SK-N-SH (cell line): Measurements from ENCODE around the gene AMHR2.

Source experiments
- CHD2 ChIP-seq: fragments of 150-350 bp; IDR thresholded peaks from 2 replicates; pipeline ENCODE4 v1.6.1; 2018; ENCODE audit warnings: low read length; ENCODE audit not compliant: partially characterized antibody
- EP300 ChIP-seq, 2 experiments: IDR thresholded peaks; 2 replicates each; pipeline versions ENCODE4 v1.4.0 to v1.6.1; 2012; ENCODE audit warnings: borderline replicate concordance in 1 of 2, low read depth in 1 of 2, low read length in 1 of 2
- MXI1 ChIP-seq: IDR thresholded peaks from 2 replicates; pipeline ENCODE4 v1.6.1; 2012; ENCODE audit warnings: mild to moderate bottlenecking, low read depth, low read length, improper control_type of control experiment
- NFIC ChIP-seq: IDR thresholded peaks from 2 replicates; pipeline ENCODE4 v1.4.0; 2012; ENCODE audit warnings: borderline replicate concordance
- RAD21 ChIP-seq: IDR thresholded peaks from 2 replicates; pipeline ENCODE4 v1.6.1; 2012; ENCODE audit warnings: mild to moderate bottlenecking, low read length
- RCOR1 ChIP-seq: fragments of 150-350 bp; IDR thresholded peaks from 2 replicates; pipeline ENCODE4 v1.6.1; 2017; ENCODE audit warnings: antibody characterized with exemption, low read length
- TEAD4 ChIP-seq: IDR thresholded peaks from 2 replicates; pipeline ENCODE4 v1.4.0; 2012; ENCODE audit warnings: mild to moderate bottlenecking, borderline replicate concordance; ENCODE audit not compliant: insufficient read depth
- TF ChIP-seq, protein P1 (sequence below): fragments of 200-600 bp; sonication (generic); IDR thresholded peaks from 2 replicates; pipeline ENCODE4 v1.6.1; 2017; ENCODE audit warnings: antibody characterized with exemption, mild to moderate bottlenecking, moderate library complexity
- TF ChIP-seq, protein P2 (sequence below): IDR thresholded peaks from 2 replicates; pipeline ENCODE4 v1.6.1; 2012; ENCODE audit warnings: mild to moderate bottlenecking, low read depth, low read length, moderate library complexity

- TF ChIP-seq, protein P1, sequence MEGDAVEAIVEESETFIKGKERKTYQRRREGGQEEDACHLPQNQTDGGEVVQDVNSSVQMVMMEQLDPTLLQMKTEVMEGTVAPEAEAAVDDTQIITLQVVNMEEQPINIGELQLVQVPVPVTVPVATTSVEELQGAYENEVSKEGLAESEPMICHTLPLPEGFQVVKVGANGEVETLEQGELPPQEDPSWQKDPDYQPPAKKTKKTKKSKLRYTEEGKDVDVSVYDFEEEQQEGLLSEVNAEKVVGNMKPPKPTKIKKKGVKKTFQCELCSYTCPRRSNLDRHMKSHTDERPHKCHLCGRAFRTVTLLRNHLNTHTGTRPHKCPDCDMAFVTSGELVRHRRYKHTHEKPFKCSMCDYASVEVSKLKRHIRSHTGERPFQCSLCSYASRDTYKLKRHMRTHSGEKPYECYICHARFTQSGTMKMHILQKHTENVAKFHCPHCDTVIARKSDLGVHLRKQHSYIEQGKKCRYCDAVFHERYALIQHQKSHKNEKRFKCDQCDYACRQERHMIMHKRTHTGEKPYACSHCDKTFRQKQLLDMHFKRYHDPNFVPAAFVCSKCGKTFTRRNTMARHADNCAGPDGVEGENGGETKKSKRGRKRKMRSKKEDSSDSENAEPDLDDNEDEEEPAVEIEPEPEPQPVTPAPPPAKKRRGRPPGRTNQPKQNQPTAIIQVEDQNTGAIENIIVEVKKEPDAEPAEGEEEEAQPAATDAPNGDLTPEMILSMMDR: no peak
- TF ChIP-seq CHD2: no peak
- TF ChIP-seq RCOR1: no peak
- 0 out of 2 replicates have a peak, but pooled peaks have one; percentile 22 for TF ChIP-seq MXI1
- TF ChIP-seq, protein P2, sequence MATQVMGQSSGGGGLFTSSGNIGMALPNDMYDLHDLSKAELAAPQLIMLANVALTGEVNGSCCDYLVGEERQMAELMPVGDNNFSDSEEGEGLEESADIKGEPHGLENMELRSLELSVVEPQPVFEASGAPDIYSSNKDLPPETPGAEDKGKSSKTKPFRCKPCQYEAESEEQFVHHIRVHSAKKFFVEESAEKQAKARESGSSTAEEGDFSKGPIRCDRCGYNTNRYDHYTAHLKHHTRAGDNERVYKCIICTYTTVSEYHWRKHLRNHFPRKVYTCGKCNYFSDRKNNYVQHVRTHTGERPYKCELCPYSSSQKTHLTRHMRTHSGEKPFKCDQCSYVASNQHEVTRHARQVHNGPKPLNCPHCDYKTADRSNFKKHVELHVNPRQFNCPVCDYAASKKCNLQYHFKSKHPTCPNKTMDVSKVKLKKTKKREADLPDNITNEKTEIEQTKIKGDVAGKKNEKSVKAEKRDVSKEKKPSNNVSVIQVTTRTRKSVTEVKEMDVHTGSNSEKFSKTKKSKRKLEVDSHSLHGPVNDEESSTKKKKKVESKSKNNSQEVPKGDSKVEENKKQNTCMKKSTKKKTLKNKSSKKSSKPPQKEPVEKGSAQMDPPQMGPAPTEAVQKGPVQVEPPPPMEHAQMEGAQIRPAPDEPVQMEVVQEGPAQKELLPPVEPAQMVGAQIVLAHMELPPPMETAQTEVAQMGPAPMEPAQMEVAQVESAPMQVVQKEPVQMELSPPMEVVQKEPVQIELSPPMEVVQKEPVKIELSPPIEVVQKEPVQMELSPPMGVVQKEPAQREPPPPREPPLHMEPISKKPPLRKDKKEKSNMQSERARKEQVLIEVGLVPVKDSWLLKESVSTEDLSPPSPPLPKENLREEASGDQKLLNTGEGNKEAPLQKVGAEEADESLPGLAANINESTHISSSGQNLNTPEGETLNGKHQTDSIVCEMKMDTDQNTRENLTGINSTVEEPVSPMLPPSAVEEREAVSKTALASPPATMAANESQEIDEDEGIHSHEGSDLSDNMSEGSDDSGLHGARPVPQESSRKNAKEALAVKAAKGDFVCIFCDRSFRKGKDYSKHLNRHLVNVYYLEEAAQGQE: no peak
- TF ChIP-seq EP300 (IDR thresholded peaks at IDR 0.05; ENCODE audit: borderline replicate concordance in 1 of 2, low read depth in 1 of 2, low read length in 1 of 2): no peak
- TF ChIP-seq NFIC: no peak
- no peak for TF ChIP-seq TEAD4
- no peak for TF ChIP-seq RAD21
These were observed 44.8 kb upstream of the AMHR2 start for GRCh38 chr12:53378724-53379388.
